AG09319 (cell line): ENCODE measurements around the gene C1orf232.

Source experiments
- DNase-seq: peaks from one replicate; pipeline ENCODE4 v3.0.0-alpha.2; 2010; ENCODE audit warnings: low read depth; ENCODE audit errors: extremely low read depth
- TF ChIP-seq, protein P1 (sequence below): IDR thresholded peaks from 2 replicates; pipeline ENCODE4 v1.5.1; 2011; ENCODE audit warnings: low read depth, mild to moderate bottlenecking, inconsistent platforms, low read length, moderate library complexity

C1orf232 gene

DNA sequence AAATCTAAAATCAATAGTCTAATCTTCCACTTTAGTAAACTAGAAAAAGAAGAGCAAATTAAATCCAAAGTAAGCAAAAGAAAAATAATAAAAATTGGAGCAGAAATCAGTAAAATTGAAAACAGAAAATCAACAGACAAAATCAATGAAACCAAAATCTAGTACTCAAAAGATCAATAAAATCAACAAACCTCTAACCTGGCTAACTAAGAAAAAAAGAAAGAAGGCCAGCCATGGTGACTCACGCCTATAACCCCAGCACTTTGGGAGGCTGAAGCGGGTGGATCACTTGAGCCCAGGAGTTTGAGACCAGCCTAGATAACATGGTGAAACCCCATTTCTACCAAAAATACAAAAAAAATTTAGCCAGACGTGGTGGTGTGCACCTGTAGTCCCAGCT, 34.3 kb downstream of the C1orf232 start:
- no peak for DNase-seq
- TF ChIP-seq, protein P1, sequence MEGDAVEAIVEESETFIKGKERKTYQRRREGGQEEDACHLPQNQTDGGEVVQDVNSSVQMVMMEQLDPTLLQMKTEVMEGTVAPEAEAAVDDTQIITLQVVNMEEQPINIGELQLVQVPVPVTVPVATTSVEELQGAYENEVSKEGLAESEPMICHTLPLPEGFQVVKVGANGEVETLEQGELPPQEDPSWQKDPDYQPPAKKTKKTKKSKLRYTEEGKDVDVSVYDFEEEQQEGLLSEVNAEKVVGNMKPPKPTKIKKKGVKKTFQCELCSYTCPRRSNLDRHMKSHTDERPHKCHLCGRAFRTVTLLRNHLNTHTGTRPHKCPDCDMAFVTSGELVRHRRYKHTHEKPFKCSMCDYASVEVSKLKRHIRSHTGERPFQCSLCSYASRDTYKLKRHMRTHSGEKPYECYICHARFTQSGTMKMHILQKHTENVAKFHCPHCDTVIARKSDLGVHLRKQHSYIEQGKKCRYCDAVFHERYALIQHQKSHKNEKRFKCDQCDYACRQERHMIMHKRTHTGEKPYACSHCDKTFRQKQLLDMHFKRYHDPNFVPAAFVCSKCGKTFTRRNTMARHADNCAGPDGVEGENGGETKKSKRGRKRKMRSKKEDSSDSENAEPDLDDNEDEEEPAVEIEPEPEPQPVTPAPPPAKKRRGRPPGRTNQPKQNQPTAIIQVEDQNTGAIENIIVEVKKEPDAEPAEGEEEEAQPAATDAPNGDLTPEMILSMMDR = no peak

- TF ChIP-seq, protein P1 = no peak
- no peak for DNase-seq
Measured at GRCh38 chr1:26132834-26133167, 36.0 kb downstream of the C1orf232 start.

- no peak for DNase-seq
- TF ChIP-seq, protein P1 = no peak
Measured at GRCh38 chr1:26132128-26132833, 36.5 kb downstream of the C1orf232 start.

DNA sequence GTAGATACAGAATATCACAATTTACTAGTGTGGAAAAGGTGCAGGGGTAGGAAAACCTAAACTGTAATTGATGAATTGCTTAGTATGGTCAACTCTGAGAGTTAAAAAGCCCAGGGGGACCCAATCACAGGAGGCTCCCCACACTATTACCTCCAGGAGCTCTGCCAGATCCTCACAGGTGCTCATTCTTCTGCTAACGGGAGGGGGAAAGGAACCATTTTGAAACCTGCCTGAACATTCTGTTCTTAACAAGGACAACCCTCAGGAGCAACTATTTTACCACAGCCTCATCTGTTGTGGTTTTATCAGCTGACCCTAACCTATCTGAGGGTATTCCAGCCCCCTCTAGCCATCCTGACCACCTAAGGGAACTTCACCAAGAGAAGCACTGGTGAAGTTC, 38.1 kb downstream of the C1orf232 start:
- no peak for DNase-seq
- TF ChIP-seq, protein P1 = no peak

GRCh38 chr1:26129778-26130177, 39.0 kb downstream of the C1orf232 start:
- TF ChIP-seq, protein P1 = no peak
- no peak for DNase-seq

GRCh38 chr1:26127235-26128163, 41.3 kb downstream of the C1orf232 start:
- no peak for DNase-seq
- TF ChIP-seq, protein P1 = no peak

- TF ChIP-seq, protein P1 = no peak
- no peak for DNase-seq
Measured at GRCh38 chr1:26126321-26127084, 42.3 kb downstream of the C1orf232 start.
